H1 (cell line): Measurements from ENCODE around the gene L3MBTL2. TPM values are rescaled to one million over a fixed set of nuclear protein-coding genes. Genes with fewer than 3 reads are reported as not detected.
A peak's percentile ranks its signal among the peaks of the same experiment; 100 is the strongest.

Source experiments
- BACH1 ChIP-seq: IDR thresholded peaks from 2 replicates; pipeline ENCODE4 v1.6.1; 2012; ENCODE audit warnings: low read length, improper control_type of control experiment
- CBX5 ChIP-seq: fragments of 300-800, 300-1000 bp; sonication (generic); IDR thresholded peaks from 2 replicates; pipeline ENCODE4 v1.7.1; 2016; ENCODE audit warnings: antibody characterized with exemption, low read length, low read depth
- CHD2 ChIP-seq: IDR thresholded peaks from 2 replicates; pipeline ENCODE4 v1.6.1; 2012; ENCODE audit warnings: low read length, improper control_type of control experiment
- CTBP2 ChIP-seq: IDR thresholded peaks from 2 replicates; pipeline ENCODE4 v1.7.0; 2011; ENCODE audit warnings: borderline replicate concordance, mild to moderate bottlenecking, moderate library complexity, mixed read lengths, low read length; ENCODE audit not compliant: insufficient read depth, insufficient read length
- EZH2 ChIP-seq: fragments of 200-600 bp; sonication (generic); IDR thresholded peaks from 2 replicates; pipeline ENCODE4 v1.7.1; 2012; ENCODE audit warnings: low read depth, mild to moderate bottlenecking, moderate library complexity, low read length, inconsistent platforms; ENCODE audit not compliant: severe bottlenecking
- HDAC6 ChIP-seq: IDR thresholded peaks from one replicate; pipeline ENCODE4 v1.7.1; 2012; ENCODE audit warnings: low read depth, mild to moderate bottlenecking, inconsistent platforms, low read length, moderate library complexity
- JUN ChIP-seq: IDR thresholded peaks from 2 replicates; pipeline ENCODE4 v1.6.1; 2011; ENCODE audit warnings: low read depth, mild to moderate bottlenecking, improper control_type of control experiment, low read length
- JUND ChIP-seq: IDR thresholded peaks from 2 replicates; pipeline ENCODE4 v1.6.1; 2011; ENCODE audit warnings: mild to moderate bottlenecking, improper control_type of control experiment, low read length
- KDM5A ChIP-seq: fragments of 200-600 bp; IDR thresholded peaks from 2 replicates; pipeline ENCODE4 v1.7.1; 2012; ENCODE audit warnings: mild to moderate bottlenecking, low read length, inconsistent platforms, mixed read lengths
- MAFK ChIP-seq: IDR thresholded peaks from 2 replicates; pipeline ENCODE4 v1.6.1; 2012; ENCODE audit warnings: low read depth, mild to moderate bottlenecking, improper control_type of control experiment, low read length
- NANOG ChIP-seq: IDR thresholded peaks from 2 replicates; pipeline ENCODE4 v1.6.1; 2011; ENCODE audit warnings: low read length, low read depth, mild to moderate bottlenecking, inconsistent platforms; ENCODE audit not compliant: insufficient read depth, poor library complexity, severe bottlenecking
- NRF1 ChIP-seq: IDR thresholded peaks from 2 replicates; pipeline ENCODE4 v1.6.1; 2011; ENCODE audit warnings: mild to moderate bottlenecking, low read depth, low read length, improper control_type of control experiment
- PHF8 ChIP-seq: fragments of 200-600 bp; sonication (generic); conservative IDR thresholded peaks from 2 replicates; pipeline ENCODE4 v1.7.1; 2012; ENCODE audit warnings: low read depth, mild to moderate bottlenecking, inconsistent platforms, low read length, moderate library complexity
- POLR2A ChIP-seq, 2 experiments: IDR thresholded peaks; 1 replicate in 1 of 2; 2 replicates in 1 of 2; pipeline ENCODE4 v1.6.1; 2011; ENCODE audit warnings: low read depth in 2 of 2, low read length in 2 of 2, mild to moderate bottlenecking in 2 of 2; ENCODE audit errors: control extremely low read depth in 1 of 2
- RAD21 ChIP-seq, 2 experiments: IDR thresholded peaks in 1 of 2; conservative IDR thresholded peaks in 1 of 2; 2 replicates each; pipeline ENCODE4 v1.6.1; 2011; ENCODE audit warnings: low read depth in 2 of 2, low read length in 2 of 2, improper control_type of control experiment in 1 of 2, inconsistent platforms in 1 of 2, mild to moderate bottlenecking in 1 of 2, moderate library complexity in 1 of 2
- RFX5 ChIP-seq: IDR thresholded peaks from 2 replicates; pipeline ENCODE4 v1.6.1; 2011; ENCODE audit warnings: low read depth, low read length, improper control_type of control experiment, borderline replicate concordance
- SAP30 ChIP-seq: fragments of 300-600 bp; sonication (generic); IDR thresholded peaks from 2 replicates; pipeline ENCODE4 v1.7.1; 2012; ENCODE audit warnings: low read length, moderate library complexity, mild to moderate bottlenecking, inconsistent platforms; ENCODE audit not compliant: insufficient read depth, insufficient replicate concordance
- SIN3A ChIP-seq, 2 experiments: IDR thresholded peaks in 1 of 2; conservative IDR thresholded peaks in 1 of 2; 2 replicates each; pipeline ENCODE4 v1.6.1; 2011 to 2012; ENCODE audit warnings: low read length in 2 of 2, improper control_type of control experiment in 1 of 2, low read depth in 1 of 2, mild to moderate bottlenecking in 1 of 2
- SP2 ChIP-seq: IDR thresholded peaks from 2 replicates; pipeline ENCODE4 v1.6.1; 2012; ENCODE audit warnings: mild to moderate bottlenecking, low read length, inconsistent platforms
- TAF1 ChIP-seq: IDR thresholded peaks from 2 replicates; pipeline ENCODE4 v1.6.1; 2011; ENCODE audit warnings: mild to moderate bottlenecking, low read depth, low read length
- TBP ChIP-seq: IDR thresholded peaks from 2 replicates; pipeline ENCODE4 v1.6.1; 2011; ENCODE audit warnings: low read depth, low read length, improper control_type of control experiment
- TEAD4 ChIP-seq: IDR thresholded peaks from 2 replicates; pipeline ENCODE4 v1.6.1; 2012; ENCODE audit warnings: low read depth, low read length, inconsistent platforms, mixed read lengths
- polyA plus RNA-seq, 7 experiments: library from polyadenylated mRNA; depleted of rRNA in 3 of 7; stranded (reverse) in 5 of 7; unstranded in 2 of 7; fragments of >200 nt in 5 of 7; fragments of 200-250 nt in 2 of 7; gene quantifications; 1 replicate in 5 of 7; 2 replicates in 1 of 7; 4 replicates in 1 of 7; pipeline versions ENCODE4 v1.2.1 to v1.2.3, GENCODE V29; 2011 to 2013; ENCODE audit warnings: missing spikeins in 2 of 7, mixed read lengths in 2 of 7
- total RNA-seq: library from RNA; stranded (reverse); fragmentation: NEBNext Ultra II Directional; extraction: Animal tissue kit (Norgen Biotek cat#: 25700); gene quantifications from 2 replicates; pipeline ENCODE4 v1.2.1, GENCODE V29; 2021
- TF ChIP-seq, protein P1 (sequence below): IDR thresholded peaks from 2 replicates; pipeline ENCODE4 v1.6.1; 2011; ENCODE audit warnings: low read length, improper control_type of control experiment

Gene L3MBTL2
- total and polyA plus RNA-seq, 2 of the 8 experiments (the other 6 are each of a cell fraction or from before 2014, with no cell fraction given), result 23.9 to 24.9 TPM

DNA sequence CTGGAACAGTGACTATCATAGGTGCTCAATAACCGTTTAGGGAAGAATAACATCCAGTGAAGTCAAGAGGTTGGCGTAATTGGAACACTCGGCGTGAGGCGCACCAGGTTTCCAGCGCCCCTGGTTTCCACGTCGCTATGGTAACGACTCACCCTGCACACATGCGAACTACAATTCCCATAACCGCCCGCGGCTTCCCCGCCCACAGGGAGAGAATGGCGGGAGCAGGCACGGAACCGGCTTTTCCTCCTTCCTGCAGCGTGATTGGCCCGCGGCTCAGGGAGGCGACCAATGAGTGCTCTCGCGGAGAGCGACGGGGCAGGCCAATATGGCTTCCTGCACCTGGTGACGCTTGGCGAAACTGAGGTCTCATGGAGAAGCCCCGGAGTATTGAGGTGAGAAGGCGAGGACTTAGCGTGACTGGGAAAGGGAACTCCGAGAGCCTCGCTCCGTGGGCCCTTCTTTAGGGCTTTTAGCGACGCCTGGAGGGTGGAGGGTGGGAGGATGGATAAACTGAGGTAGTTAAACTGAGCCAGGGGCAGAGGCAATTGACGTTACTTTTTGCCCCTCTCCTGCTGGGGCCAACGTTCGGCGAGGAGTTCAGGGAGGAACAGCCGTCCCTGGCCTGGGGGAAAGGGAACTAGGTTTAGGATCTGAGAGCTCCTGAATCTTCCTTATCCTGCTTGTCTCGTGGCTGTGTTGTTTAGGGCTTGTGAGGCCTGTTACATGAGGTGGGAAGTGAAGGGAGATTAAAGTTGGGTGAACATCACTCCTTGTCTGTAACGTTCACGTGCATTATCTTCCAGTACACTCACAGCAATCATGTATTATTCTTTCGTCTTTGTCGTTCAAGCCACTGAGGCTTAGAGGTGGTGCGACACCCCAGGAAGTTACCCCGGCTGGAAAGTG is at the start of gene L3MBTL2 (continued):
- TF ChIP-seq JUN, result no peak
- TF ChIP-seq CBX5, result no peak
- TF ChIP-seq RAD21 (IDR thresholded peaks at IDR 0.05 in 1 of 2, conservative IDR thresholded peaks at IDR 0.05 in 1 of 2; ENCODE audit: low read depth in 2 of 2, low read length in 2 of 2), result no peak
- TF ChIP-seq POLR2A (IDR thresholded peaks at IDR 0.05; ENCODE audit: control extremely low read depth in 1 of 2, low read depth in 2 of 2, low read length in 2 of 2), result peak; percentile 76 to 89
- TF ChIP-seq PHF8, result peak; percentile 90
- TF ChIP-seq NANOG, result no peak
- TF ChIP-seq SIN3A (conservative IDR thresholded peaks at IDR 0.05 in 1 of 2, IDR thresholded peaks at IDR 0.05 in 1 of 2; ENCODE audit: low read depth in 1 of 2, low read length in 2 of 2), result peak; percentile 14 to 51; a peak in 1 of 4 replicates
- TF ChIP-seq, protein P1, sequence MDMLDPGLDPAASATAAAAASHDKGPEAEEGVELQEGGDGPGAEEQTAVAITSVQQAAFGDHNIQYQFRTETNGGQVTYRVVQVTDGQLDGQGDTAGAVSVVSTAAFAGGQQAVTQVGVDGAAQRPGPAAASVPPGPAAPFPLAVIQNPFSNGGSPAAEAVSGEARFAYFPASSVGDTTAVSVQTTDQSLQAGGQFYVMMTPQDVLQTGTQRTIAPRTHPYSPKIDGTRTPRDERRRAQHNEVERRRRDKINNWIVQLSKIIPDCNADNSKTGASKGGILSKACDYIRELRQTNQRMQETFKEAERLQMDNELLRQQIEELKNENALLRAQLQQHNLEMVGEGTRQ, result 0 out of 2 replicates have a peak, but pooled peaks have one; percentile 8
- no peak for TF ChIP-seq BACH1
- no peak for TF ChIP-seq HDAC6
- no peak for TF ChIP-seq SAP30
- no peak for TF ChIP-seq CTBP2
- no peak for TF ChIP-seq MAFK
- TF ChIP-seq CHD2, result peak; percentile 59; the same call in 1 of the 2 replicates
- no peak for TF ChIP-seq RFX5
- no peak for TF ChIP-seq NRF1
- TF ChIP-seq JUND, result no peak
- no peak for TF ChIP-seq EZH2
- peak; percentile 80 for TF ChIP-seq TBP
- TF ChIP-seq TEAD4, result no peak
- peak; percentile 93 for TF ChIP-seq TAF1
- TF ChIP-seq SP2, result no peak
- TF ChIP-seq KDM5A, result peak; percentile 88
